ENCODE data around the gene RIPK4. TPM values are rescaled to one million over a fixed set of nuclear protein-coding genes. Genes with fewer than 3 reads are reported as not detected.
"Not testable (repeated sequence)": the region's sequence is repeated elsewhere in the genome, so short reads cannot be mapped to it uniquely, and the experiment has no call there.

Gene RIPK4
- polyA plus RNA-seq, 12 donors: 0.23 to 7.6 (median 0.35) TPM; not detected in 2

DNA sequence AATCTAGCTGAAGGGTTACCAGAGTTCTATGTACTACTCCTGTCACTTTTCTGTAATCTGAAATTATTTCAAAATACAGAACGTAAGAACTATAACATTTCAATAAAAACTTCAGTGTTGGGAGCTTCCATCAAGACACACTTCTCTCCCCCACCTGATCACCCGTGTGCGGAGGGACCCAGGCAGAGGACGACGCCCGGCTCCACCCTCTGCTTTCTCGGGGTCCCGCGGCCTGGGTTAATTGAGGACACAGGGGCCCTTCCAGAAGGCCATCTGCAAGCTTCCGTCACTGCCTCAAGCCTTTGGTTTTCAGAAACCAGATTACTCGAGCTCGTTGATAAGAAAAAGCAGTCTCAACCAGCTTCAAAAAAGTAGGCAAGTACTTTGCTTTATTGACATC is 27.8 kb downstream of the RIPK4 start:
- DNase-seq: no peak

DNA sequence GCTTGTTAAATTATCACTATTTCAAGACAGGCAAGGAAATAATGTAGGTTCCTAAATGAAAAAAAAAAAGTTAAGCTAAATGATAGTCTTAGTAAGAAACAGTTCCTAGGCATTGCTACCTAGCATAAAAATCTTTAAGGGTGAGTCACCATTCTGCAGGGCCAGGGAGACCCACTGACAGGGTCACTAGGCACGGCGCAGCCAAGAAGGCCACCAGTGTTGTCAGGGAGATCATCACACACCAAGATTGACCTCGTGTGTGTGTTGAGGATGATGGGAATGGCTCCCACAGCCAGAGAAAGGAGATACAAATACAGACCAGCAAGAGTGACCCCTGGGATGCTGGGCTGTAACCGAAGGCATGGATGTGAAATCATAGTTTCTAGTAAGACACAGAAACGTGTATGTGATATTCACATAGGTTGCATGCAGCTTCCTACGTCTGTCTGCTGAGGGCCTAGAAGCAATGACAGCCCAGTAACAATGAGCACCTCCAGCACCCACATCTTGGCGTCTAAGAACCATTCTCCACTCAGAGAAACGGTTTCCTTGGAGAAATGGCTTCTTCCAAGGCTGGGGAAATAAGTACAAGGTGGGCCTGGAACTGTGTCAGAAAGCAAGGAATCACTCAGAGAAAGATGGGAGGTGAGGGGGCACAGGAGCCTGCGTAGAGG is 29.1 kb downstream of the RIPK4 start:
- no peak for DNase-seq

DNA sequence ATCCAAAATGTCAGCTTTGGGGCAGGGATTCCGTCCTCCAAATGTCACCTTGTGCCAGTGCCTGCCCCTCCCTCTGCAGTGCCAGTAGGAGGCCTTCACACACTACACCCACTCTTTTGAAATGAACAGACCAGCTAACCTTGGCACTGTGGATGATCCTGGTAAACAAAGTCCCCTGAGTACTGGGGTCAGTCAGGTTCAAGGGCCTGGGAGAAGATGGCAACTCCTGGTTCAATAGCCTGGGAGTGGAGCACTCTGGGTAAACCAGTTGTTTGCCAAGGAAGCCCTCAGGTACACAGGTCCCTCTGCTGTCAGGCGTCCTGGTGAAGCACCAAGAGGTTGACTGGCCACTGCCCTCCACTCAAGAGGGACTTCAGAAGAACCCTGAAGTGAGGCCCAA is 30.4 kb downstream of the RIPK4 start:
- DNase-seq: no peak

DNA sequence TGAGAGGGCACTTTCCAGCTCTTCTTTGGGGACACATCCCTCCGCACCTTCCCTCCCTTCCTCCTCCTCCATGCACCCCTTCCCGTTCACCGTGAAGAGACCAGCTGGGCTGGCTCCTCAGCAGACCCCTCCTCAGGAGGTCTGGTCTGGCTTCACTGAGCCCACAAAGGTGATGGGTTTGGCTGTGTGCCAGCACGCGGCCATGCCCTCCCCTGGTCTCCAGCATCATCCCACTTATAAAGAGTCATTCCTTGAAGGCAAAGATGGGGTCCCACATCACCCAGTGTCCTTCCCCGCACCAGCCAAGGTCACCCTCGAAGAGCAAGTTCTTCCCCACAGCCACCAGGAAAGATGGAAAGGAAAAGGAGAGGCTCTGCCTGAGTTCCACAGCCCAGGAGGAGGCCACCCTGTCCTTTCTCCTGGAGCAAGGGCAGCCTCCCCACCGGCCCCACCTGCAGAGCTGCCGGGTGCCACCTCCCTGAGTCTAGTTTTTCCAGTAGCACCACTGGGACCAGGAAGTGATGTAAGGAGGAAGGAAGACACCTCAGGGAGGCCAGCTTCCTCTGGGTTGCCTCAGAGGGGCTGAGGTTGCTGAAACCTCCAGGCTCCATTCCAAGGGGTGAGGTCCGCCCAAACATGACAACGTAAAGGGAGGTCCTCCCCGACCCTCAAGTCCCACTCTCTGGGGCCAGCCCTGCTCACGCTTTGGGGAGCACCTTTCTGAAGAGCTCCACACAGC is 32.7 kb downstream of the RIPK4 start:
- DNase-seq: no peak

DNA sequence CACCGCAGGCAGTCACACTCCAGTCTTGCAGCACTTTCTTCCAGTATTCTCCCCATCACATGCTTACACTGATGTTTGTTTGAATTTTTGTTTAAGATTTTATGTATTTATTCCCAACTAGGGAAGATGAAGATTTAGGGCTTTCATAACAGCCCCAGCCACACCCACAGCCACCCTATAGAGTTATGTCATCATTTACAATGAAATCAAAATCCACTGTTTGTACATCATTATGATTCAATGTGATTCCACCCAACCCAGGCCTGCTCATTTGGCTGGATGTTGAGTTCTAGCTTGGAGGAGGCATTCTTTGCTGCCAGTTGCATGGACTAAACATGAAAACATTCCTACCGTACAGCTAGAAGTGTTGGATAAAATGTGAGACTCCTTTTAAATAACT is 35.8 kb downstream of the RIPK4 start:
- no peak for DNase-seq

DNA sequence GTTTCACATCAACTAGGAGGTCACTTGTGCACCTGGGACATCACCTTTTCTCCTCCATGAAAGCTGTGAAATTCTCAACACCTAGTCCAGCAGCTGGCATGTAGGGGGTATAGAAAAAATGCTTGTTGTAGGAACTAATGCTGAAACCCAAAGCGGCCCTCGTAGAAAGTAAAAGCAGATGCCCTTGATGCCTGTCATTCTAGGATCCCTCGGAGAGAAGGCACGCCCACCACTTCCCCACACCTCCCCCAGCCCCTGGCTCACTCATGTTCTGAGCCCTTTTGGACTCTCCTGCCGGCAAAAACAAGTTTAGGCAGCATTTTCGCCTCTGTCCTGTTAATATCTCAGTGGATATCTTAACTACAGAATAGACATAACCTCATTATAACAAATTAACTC is 36.5 kb downstream of the RIPK4 start:
- DNase-seq: no peak

DNA sequence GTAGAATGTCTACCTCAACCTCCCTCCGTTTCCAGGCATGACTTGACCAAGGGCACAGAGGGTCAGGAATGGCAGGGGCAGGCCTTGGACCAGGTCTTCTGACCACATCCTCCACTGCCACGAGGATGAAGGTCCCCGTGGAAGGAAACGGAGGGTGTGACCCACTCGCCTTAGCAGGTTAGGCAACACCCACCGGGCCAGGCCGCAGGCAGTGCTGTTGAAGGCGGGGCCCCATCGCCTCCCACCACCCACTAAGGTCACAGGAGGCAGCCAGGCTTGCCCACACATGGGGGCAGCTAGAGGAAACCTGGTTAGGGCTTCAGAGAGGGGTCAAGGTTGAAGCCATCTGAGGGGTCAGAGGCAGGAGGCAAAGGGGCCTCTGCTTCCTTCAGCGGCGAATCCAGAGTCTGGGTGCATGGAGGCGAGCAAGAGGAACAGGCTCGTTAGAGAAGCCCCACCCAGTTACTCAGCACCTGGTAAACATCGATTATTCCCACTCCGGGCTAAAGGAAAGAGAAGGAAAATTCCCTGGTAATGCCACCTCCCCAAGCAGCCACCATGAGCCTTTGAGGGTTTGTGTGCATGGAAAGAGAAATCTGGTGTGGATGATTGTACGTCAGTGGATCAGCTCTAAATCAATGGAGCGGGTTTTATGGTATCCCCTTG is 37.0 kb downstream of the RIPK4 start:
- DNase-seq: no peak

DNA sequence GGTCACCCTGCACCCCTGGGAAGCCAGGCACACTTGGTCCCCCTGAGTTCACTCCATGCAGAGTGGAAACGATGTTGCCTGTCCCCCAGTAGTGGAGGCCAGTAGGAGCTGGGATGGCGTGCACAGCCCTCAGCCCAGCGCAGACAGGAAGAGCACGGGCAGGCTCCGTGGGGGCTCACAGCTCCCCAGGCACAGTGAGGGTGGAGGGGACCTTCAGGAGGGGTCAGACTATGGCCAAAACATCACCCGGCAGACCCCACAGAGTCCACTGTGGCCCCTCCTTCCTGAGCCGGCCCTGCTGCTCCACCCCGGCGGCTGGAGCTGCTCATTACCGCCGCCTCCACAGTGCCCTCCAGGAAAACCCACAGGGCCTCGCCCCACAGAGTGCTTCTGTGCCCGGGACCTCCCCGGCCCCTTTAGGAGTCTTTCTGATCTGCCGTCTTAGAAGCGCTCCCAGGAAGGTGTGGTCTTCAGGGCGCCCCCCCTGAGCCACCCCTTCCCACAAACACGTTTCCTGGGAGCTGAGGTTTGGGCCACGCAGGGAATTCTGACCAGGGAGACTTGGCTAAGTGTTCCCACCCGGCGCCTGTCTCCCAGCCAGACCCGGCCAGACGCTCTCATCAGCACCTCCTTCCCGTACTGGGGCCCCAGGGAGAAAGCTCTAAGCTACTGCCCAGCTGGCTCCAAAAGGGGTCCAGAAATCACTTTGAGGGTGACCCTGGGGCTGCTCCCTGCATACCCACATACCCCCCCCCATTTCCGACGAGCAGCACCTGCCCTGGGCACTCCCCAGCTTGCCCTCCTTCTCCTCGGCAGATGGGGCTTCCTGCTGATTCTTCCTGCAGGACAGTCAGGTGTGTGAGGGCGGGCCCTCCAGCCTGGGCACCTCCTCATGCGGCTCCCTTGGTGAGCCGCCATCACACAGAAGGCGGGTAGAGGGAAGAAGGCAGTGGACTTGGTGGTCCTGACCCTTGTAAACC is 38.8 kb downstream of the RIPK4 start:
- DNase-seq: no peak

DNA sequence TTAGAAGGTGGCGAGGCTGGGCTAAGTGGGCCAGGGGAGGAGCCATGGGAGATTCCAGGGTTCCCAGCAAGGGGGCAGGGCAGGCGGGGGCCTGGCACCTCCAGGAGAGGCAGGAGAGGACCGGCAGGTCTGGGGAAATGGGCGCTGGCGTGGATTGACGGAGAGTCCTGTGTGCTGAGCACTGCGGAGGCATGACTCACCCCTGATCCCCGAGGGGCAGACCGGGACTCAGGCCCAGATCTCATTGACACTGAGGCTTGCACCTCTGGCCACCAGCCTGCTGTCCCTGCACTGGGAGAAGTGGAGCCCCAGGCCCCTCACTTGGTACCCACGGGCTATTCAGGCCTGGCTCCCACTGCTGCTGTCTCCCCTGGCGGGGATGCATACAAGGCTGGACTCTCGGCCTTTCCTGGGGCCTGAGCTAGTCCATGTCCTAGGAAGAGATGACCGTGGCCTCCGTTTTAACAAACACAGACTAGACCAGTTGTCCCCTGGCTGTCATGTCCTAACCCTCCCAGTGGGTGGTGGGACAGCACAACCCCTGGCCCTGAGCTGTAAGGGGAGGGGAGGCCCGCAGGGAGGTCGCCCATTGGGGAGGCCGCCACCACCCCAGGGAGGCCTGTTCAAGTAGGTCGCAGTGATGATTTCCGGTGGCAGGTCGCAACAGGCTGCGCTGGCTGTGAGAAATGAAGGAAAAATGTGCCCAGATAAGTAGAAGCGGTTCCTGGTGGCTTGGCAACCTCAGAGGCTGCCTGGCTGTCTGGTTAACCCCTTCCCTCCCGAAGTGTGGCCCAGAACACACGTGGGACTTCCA is 39.7 kb downstream of the RIPK4 start:
- DNase-seq: peak; percentile 41

DNA sequence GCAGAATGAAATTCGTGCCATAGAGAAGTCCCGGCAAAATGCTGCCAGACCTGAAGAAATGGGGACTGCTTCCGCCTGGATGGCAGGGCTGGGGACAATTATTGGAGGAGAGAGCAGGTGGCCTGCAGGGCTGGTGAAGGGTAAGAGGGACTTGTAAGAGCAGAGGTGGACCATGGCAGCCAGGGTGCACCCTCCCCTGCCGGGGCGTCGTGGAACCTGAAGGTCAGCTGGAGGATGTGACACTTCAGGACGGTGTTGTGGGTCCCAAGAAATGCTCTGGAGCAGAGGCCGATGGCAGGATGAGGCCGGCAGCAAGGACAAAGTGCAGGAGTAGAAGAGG is 40.3 kb downstream of the RIPK4 start:
- no peak for DNase-seq

DNA sequence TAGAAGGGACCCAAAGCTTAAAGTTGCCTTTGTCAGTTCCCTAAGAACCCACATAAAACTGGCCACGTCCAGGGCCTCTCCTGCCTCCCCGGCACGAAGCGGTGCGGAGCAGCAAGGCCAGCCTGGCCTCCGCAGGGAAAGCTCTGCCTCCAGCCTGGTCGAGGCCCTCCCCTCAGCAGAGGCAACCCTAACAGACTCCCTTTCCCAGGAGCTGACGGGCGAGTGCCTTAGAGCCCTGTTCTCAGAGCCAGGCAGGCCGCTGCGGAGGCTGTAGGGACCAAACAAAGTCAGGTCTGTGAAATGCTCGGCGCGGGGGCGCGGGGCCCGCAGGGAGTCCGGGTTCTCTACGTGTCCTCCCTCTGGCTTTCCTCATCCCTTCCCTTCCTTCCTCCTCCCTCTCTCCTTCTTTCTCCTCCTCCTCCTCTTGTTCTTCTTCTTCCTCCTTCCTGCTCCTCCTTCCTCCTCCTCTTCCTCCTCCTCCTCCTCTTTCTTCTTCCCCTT is 40.7 kb downstream of the RIPK4 start:
- DNase-seq: no peak

DNA sequence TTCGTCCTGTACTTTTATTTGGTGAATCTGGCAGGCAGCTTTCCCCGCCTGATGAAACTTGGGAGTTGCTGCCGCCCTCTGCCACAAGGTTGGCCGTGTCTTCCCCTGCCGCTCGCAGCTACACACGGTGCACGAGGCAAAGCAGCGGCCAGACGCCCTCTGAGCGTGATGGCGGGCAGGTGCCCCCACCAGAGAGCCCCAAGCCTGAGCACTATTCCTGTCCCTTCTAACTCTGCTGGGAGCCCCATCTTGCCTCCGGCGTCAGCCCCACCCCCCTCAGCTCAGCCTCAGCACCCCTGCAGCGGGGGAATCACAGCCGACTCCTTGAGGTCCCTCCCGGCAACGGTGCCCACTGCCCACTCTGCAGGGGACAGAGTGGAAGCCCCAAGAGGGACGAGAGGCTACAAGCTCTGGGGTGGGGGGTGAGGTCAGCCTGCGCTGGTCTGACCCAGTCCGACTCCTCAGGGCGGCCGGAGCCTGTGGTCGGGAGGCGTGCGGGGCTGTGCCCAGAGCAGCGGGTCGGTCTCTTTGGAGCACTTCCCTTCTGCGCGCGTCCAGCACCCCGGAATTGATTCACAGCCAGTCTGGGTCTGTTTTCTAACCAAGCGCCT is 41.3 kb downstream of the RIPK4 start:
- no peak for DNase-seq

DNA sequence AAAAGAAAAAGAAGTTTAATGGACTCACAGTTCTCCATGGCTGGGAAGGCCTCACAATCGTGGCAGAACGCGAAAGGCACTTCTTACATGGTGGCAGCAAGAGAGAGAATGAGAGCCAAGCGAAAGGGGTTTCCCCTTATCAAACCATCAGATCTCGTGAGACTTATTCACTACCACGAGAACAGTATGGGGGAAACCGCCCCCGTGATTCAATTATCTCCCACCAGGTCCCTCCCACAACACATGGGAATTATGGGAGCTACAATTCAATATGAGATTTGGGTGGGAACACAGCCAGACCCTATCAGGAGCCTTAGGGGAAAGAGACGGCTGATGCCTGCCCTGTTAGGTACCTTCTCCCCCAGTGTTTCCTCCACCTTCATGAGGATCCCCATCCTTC is 43.0 kb downstream of the RIPK4 start:
- not testable (repeated sequence) for DNase-seq

DNA sequence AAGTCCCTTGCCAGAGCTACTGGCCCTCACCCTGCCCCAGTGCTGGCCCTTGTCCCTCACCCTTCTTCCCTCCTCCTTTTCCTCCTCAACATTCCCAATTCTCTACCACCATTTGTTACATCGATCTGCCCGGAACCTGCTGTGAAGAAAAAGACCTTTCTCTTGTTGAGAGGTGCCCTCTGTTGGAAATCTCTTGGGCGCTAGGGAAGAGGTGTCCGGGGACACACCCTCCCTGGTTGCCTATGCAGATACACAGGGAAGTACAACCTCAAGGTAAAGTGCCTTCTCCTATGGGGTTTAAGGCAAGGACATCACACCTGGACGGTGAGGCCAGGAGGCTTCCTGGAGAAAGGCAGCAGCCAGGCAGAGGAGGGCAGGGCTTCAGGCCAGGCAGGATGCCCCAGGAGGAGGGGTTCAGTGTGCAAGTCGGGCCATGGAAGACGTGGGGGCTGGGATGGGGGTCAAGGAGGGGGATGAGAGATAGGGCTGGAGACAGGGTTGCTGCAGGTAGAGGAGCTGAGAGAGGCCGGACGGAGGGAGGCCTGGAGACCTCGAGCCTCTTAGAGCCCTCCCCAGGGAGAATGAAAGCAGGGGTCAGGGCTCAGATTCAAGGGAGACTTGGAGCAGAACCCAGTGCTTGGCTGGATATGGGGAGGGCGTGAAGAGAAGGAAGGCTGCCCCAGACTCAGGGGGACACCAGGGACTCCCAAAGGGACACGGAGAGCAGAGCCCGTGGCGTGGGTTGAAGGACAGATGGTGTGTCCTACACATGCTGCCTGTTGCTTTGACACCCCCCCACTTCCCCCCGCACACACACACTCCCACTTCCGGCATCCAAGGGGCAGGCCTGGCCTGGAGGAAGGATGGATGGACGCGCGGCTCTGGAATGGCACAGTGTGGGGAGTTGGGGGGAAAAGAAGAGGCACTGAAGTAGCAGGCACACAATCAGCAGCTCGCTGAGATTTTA is 44.5 kb downstream of the RIPK4 start:
- DNase-seq: no peak

DNA sequence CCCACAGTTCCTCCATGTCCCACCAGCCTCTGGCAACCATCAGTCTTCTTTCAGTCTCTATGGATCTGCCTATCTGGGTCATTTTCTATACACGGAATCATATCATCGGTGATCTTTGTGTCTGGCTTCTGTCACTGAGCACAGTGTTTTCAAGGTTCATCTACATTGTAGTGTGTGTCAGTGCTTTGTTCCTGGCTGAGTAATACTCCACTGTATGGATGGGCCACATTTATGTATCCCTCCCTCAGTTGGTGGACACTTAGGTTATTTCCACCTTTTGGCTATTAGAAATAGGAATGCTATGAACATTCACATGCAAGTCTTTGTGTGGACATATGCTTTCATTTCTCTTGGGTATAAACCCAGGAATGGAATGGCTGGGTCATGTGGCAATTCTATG is 46.6 kb downstream of the RIPK4 start:
- no peak for DNase-seq

DNA sequence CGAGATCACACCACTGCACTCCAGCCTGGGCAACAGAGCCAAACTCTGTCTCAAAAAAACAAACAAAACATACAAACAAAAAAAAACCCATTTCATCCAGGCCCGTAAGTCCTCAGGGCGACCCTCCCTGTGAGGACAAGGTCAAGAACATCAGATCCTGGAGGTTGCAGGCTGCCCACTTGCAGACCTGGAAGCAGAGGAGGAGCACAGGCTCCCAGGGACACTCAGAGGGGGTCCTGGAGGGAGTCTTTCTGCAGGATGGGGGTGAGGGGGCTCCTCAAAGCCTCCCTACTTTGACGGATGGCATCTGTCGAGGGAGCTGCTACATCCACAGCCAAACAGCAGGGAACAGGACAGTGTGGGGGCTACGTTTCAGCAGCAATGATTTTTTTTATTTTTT is 47.2 kb downstream of the RIPK4 start:
- no peak for DNase-seq

DNA sequence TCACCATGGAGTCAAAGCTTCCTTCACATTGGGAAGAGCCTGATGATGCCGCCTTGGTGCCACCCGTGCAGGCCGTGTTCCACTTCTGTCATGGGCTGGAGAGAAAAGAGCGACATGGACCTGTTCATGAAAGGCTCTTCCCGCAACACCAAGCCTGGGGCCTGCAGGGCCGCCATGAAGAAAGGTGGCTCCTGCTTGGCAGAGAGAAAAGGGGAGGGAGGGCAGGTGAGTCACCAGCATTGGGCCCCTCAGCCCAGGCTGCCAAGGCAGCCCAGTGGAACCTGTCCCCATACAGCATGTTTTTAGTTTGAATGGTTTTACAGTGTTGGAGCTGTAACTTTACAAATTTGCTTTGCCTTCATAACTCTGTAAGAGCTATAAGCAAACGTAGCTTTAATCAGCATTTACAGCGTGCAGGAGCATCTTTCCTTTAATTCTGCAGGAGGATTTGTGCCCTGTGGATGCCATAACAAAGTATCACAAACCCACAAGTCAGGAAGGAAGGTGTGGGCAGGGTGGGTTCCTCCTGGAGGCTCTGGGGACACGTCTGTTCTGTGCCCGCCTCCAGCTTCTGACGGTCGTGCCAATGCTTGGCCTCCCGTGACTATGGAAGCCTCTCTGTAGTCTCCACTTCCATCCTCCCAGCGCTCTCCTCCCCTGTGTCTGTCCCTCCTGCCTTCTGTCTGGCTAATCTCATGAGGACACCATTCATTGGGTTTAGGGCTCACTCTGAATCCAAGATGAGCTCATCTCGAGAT is 49.1 kb downstream of the RIPK4 start:
- DNase-seq: no peak

DNA sequence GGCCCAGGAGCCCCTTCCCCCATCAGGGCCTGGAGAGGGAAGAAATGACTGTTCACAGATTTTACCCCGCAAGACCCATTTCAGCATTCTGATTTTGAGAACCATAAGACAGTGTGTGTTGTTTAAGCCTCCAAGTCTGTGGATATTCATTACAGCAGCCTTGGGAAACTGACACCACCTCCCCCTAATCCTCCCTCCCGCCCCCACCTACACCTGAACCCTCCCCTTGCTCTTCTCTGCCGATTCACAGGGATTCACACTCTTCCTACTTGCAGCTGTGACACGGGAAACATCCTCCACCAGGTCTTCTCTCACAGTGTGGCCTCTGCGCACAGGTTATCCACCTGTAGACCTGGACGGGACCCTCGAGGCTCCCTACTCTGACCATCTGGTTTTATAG is 50.1 kb downstream of the RIPK4 start:
- DNase-seq: no peak
